Osteocyte (in vitro differentiated cells): Measurements from ENCODE around the gene KL. TPM values are rescaled to one million over a fixed set of nuclear protein-coding genes. Genes with fewer than 3 reads are reported as not detected.

Experiments used
- DNase-seq: peaks from one replicate; pipeline ENCODE4 v3.0.0; 2021; ENCODE audit warnings: mixed read lengths; ENCODE audit not compliant: unreplicated experiment; ENCODE audit errors: extremely low spot score
- H3K27ac Mint-ChIP-seq: one replicate; pipeline ENCODE4 v1.8.0; 2021; ENCODE audit warnings: mild to moderate bottlenecking, mixed read lengths; ENCODE audit not compliant: unreplicated experiment
- H3K27me3 Mint-ChIP-seq: one replicate; pipeline ENCODE4 v1.8.0; 2021; ENCODE audit warnings: mixed read lengths; ENCODE audit not compliant: unreplicated experiment
- H3K36me3 Mint-ChIP-seq: one replicate; pipeline ENCODE4 v1.8.0; 2021; ENCODE audit warnings: mixed read lengths; ENCODE audit not compliant: unreplicated experiment
- H3K4me1 Mint-ChIP-seq: one replicate; pipeline ENCODE4 v1.8.0; 2021; ENCODE audit warnings: mixed read lengths; ENCODE audit not compliant: unreplicated experiment
- H3K4me3 Mint-ChIP-seq: one replicate; pipeline ENCODE4 v1.8.0; 2021; ENCODE audit warnings: mild to moderate bottlenecking, moderate library complexity, mixed read lengths; ENCODE audit not compliant: unreplicated experiment
- H3K9me3 Mint-ChIP-seq: one replicate; pipeline ENCODE4 v1.8.0; 2021; ENCODE audit warnings: mixed read lengths; ENCODE audit not compliant: unreplicated experiment
- total RNA-seq: library from RNA; stranded (reverse); gene quantifications from 2 replicates; pipeline ENCODE4 v1.2.1, GENCODE V29; 2021
- TF ChIP-seq, protein P1 (sequence below): fragments of 200-600 bp; sonication (generic); IDR thresholded peaks from 2 replicates; pipeline ENCODE4 v1.5.0; 2021; ENCODE audit warnings: antibody characterized with exemption, mild to moderate bottlenecking, moderate library complexity

KL gene
- total RNA-seq, 1 donor from 2014 or later, result 0.08 TPM

DNA sequence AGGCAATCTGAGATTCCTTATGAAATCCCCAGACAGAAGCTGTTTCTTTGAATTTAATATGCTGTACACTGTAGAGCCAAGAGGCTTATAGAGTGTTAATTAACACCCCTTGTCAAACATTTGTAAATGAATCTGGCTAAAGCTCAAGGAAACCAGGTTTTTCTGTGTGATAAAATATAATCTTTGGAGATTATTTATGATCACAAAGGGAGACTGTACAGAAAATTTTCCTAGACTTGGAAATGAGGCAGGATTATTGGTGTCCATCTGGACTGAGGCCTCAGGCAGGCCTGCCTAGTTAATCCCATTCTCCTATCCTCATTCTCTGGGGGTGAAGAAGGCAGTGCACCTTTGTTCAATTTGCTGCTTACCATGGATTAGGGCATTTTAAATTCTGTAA is 17.8 kb downstream of the KL start:
- DNase-seq, result no peak
- H3K36me3 Mint-ChIP-seq, result no peaks in the 10 kb centered on the region

DNA sequence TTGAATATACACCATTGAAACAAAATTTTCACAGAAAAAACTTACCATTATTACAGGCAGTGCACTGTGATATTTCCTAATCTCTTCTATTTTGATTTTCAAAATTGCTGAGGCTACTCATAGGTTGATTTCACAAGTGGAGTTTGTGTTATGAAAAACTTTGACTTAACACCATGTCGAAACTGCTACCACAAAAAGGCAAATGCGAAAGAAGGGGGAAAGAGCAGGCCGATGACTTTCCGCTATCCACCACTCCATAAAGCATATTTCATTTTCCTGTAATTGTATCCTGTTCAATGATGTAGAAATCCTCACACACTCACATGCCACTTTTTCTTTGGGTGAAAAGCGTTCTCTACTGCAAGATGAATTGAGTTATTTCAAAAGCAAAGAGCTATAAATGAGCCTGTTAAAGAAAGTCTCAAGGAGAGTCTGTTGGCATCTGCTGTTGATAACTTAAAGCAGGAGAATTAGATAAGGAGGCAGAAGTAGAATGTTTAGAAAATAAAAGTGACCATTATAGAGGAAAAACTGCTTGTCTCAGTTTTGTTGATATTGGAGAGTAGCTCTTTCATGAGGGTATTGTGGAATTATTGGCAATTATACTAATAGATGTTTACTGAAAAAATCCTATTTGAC is 18.8 kb downstream of the KL start:
- TF ChIP-seq, protein P1, sequence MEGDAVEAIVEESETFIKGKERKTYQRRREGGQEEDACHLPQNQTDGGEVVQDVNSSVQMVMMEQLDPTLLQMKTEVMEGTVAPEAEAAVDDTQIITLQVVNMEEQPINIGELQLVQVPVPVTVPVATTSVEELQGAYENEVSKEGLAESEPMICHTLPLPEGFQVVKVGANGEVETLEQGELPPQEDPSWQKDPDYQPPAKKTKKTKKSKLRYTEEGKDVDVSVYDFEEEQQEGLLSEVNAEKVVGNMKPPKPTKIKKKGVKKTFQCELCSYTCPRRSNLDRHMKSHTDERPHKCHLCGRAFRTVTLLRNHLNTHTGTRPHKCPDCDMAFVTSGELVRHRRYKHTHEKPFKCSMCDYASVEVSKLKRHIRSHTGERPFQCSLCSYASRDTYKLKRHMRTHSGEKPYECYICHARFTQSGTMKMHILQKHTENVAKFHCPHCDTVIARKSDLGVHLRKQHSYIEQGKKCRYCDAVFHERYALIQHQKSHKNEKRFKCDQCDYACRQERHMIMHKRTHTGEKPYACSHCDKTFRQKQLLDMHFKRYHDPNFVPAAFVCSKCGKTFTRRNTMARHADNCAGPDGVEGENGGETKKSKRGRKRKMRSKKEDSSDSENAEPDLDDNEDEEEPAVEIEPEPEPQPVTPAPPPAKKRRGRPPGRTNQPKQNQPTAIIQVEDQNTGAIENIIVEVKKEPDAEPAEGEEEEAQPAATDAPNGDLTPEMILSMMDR, result no peak
- no peak for DNase-seq
- peaks cover 3% of the 10 kb centered on the region for H3K4me1 Mint-ChIP-seq
- no peaks in the 10 kb centered on the region for H3K36me3 Mint-ChIP-seq
- no peaks in the 10 kb centered on the region for H3K9me3 Mint-ChIP-seq
- H3K27me3 Mint-ChIP-seq, result peaks cover 6% of the 10 kb centered on the region
- no peak overlapping the region for H3K4me3 Mint-ChIP-seq
- H3K27ac Mint-ChIP-seq, result no peak overlapping the region

More for the DNA sequence above, 17.8 kb downstream of the KL start:
- Mint-ChIP-seq H3K4me1 (no peaks in the 10 kb centered on the region), H3K27ac (no peak overlapping the region), H3K27me3 (peaks cover 6% of the 10 kb centered on the region), H3K9me3 (no peaks in the 10 kb centered on the region), H3K4me3 (no peak overlapping the region)
- TF ChIP-seq, protein P1, result no peak

- Mint-ChIP-seq H3K9me3 (no peaks in the 10 kb centered on the region), H3K27me3 (peaks cover 2% of the 10 kb centered on the region), H3K4me3 (no peak overlapping the region), H3K36me3 (no peaks in the 10 kb centered on the region), H3K27ac (no peak overlapping the region), H3K4me1 (peaks cover 7% of the 10 kb centered on the region)
- no peak for DNase-seq
- TF ChIP-seq, protein P1, result no peak
Observed at GRCh38 chr13:33037673-33038072, 21.4 kb downstream of the KL start.

DNA sequence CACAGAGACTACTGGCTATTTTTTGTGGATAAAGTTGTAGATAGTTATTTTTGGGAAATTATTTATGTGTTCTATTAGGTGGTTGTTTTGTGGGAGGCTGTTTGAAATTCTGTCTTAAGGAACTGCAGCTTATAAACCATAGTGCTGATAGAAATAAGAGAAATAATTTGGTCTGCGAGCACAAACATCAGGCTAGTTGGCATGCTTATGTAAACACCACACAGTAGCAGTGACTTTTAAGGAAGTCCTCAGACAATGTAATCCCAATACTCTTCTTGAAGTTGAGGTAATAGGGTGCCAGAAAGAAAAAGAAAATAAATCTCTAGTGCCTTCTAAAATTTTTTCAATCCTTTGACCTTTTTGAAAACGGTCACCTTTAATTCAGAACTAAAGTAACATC is 23.9 kb downstream of the KL start:
- DNase-seq, result no peak
- Mint-ChIP-seq H3K4me3 (no peak overlapping the region), H3K27me3 (peaks cover 7% of the 10 kb centered on the region), H3K36me3 (no peaks in the 10 kb centered on the region), H3K4me1 (peaks cover 7% of the 10 kb centered on the region), H3K27ac (no peak overlapping the region), H3K9me3 (no peaks in the 10 kb centered on the region)
- TF ChIP-seq, protein P1, result no peak

- Mint-ChIP-seq H3K9me3 (no peaks in the 10 kb centered on the region), H3K4me1 (peaks cover 2% of the 10 kb centered on the region), H3K27ac (no peak overlapping the region), H3K36me3 (no peaks in the 10 kb centered on the region), H3K4me3 (no peak overlapping the region), H3K27me3 (peaks cover 23% of the 10 kb centered on the region)
- no peak for DNase-seq
- TF ChIP-seq, protein P1, result no peak
Observed at GRCh38 chr13:33045851-33046592, 29.8 kb downstream of the KL start.
